ENCODE results near the gene CCNI2. TPM values are rescaled to one million over a fixed set of nuclear protein-coding genes. Genes with fewer than 3 reads are reported as not detected.

The CCNI2 gene
- total RNA-seq, 1 donor from 2014 or later = 0.42 TPM

GRCh38 chr5:132756542-132756941 lies 9.3 kb downstream of the CCNI2 start:
- no peak for TF ChIP-seq CTCF (IDR thresholded peaks at IDR 0.05; ENCODE audit: insufficient read depth, low read length, poor library complexity, severe bottlenecking)
- no peaks in the 10 kb centered on the region for H3K36me3 ChIP-seq (ENCODE audit: control insufficient read depth, insufficient read depth, low read length)
- no peak for DNase-seq (ENCODE audit: low read depth)
- H3K4me3 ChIP-seq (ENCODE audit: low read depth, low read length) = no peak overlapping the region
- H3K27me3 ChIP-seq (ENCODE audit: control insufficient read depth, insufficient read depth, low read length) = no peaks in the 10 kb centered on the region

GRCh38 chr5:132758451-132758850 lies 11.2 kb downstream of the CCNI2 start:
- no peak for DNase-seq (ENCODE audit: low read depth)
- no peak overlapping the region for H3K4me3 ChIP-seq (ENCODE audit: low read depth, low read length)
- no peaks in the 10 kb centered on the region for H3K36me3 ChIP-seq (ENCODE audit: control insufficient read depth, insufficient read depth, low read length)
- TF ChIP-seq CTCF (IDR thresholded peaks at IDR 0.05; ENCODE audit: insufficient read depth, low read length, poor library complexity, severe bottlenecking) = no peak
- H3K27me3 ChIP-seq (ENCODE audit: control insufficient read depth, insufficient read depth, low read length) = no peaks in the 10 kb centered on the region

- DNase-seq (ENCODE audit: low read depth) = no peak
- no peak for TF ChIP-seq CTCF (IDR thresholded peaks at IDR 0.05; ENCODE audit: insufficient read depth, low read length, poor library complexity, severe bottlenecking)
- no peaks in the 10 kb centered on the region for H3K27me3 ChIP-seq (ENCODE audit: control insufficient read depth, insufficient read depth, low read length)
- H3K4me3 ChIP-seq (ENCODE audit: low read depth, low read length) = no peak overlapping the region
- no peaks in the 10 kb centered on the region for H3K36me3 ChIP-seq (ENCODE audit: control insufficient read depth, insufficient read depth, low read length)
Observed at GRCh38 chr5:132759114-132760048, 12.2 kb downstream of the CCNI2 start.

GRCh38 chr5:132760049-132760420 lies 12.8 kb downstream of the CCNI2 start:
- H3K36me3 ChIP-seq (ENCODE audit: control insufficient read depth, insufficient read depth, low read length) = no peaks in the 10 kb centered on the region
- no peak for TF ChIP-seq CTCF (IDR thresholded peaks at IDR 0.05; ENCODE audit: insufficient read depth, low read length, poor library complexity, severe bottlenecking)
- no peaks in the 10 kb centered on the region for H3K27me3 ChIP-seq (ENCODE audit: control insufficient read depth, insufficient read depth, low read length)
- DNase-seq (ENCODE audit: low read depth) = no peak
- H3K4me3 ChIP-seq (ENCODE audit: low read depth, low read length) = no peak overlapping the region

GRCh38 chr5:132760601-132761317 lies 13.5 kb downstream of the CCNI2 start:
- no peak for TF ChIP-seq CTCF (IDR thresholded peaks at IDR 0.05; ENCODE audit: insufficient read depth, low read length, poor library complexity, severe bottlenecking)
- no peaks in the 10 kb centered on the region for H3K27me3 ChIP-seq (ENCODE audit: control insufficient read depth, insufficient read depth, low read length)
- H3K4me3 ChIP-seq (ENCODE audit: low read depth, low read length) = no peak overlapping the region
- no peak for DNase-seq (ENCODE audit: low read depth)
- no peaks in the 10 kb centered on the region for H3K36me3 ChIP-seq (ENCODE audit: control insufficient read depth, insufficient read depth, low read length)

All from kidney epithelial cell (primary cell).